Mesenchymal stem cell (in vitro differentiated cells and primary cell): Measurements from ENCODE around the gene AUP1.
"Not testable (repeated sequence)": the region's sequence is repeated elsewhere in the genome, so short reads cannot be mapped to it uniquely, and the experiment has no call there.

Experiments
- DNase-seq: peaks from one replicate; pipeline ENCODE4 v3.0.0-alpha.2; 2013
- H2AFZ ChIP-seq: one replicate; pipeline ENCODE4 v1.6.1; 2013; ENCODE audit warnings: low read depth, mild to moderate bottlenecking, control low read depth, inconsistent platforms, low read length, moderate library complexity
- H2AK5ac ChIP-seq: 2 replicates; pipeline ENCODE4 v1.6.1; 2013; ENCODE audit warnings: low read length, moderate library complexity, mild to moderate bottlenecking, inconsistent platforms; ENCODE audit not compliant: severe bottlenecking
- H2BK120ac ChIP-seq: one replicate; pipeline ENCODE4 v1.6.1; 2013; ENCODE audit warnings: low read depth, mild to moderate bottlenecking, inconsistent platforms, low read length, moderate library complexity
- H2BK12ac ChIP-seq, 2 experiments: one replicate each; pipeline ENCODE4 v1.6.1; 2013; ENCODE audit warnings: inconsistent platforms in 2 of 2, low read length in 2 of 2, mild to moderate bottlenecking in 2 of 2, moderate library complexity in 2 of 2, control low read depth in 1 of 2
- H2BK15ac ChIP-seq: one replicate; pipeline ENCODE4 v1.6.1; 2013; ENCODE audit warnings: mild to moderate bottlenecking, low read depth, inconsistent platforms; ENCODE audit not compliant: poor library complexity, severe bottlenecking
- H2BK5ac ChIP-seq: 2 replicates; pipeline ENCODE4 v1.6.1; 2013; ENCODE audit warnings: low read depth, mild to moderate bottlenecking, low read length, control low read depth, inconsistent platforms; ENCODE audit not compliant: poor library complexity, severe bottlenecking
- H3K14ac ChIP-seq, 2 experiments: one replicate each; pipeline ENCODE4 v1.6.1; 2013; ENCODE audit warnings: inconsistent platforms in 2 of 2, low read length in 2 of 2, control low read depth in 1 of 2, mild to moderate bottlenecking in 1 of 2, moderate library complexity in 1 of 2
- H3K18ac ChIP-seq, 2 experiments: one replicate each; pipeline ENCODE4 v1.6.1; 2013; ENCODE audit warnings: inconsistent platforms in 2 of 2, low read length in 2 of 2, control low read depth in 1 of 2, low read depth in 1 of 2, mild to moderate bottlenecking in 1 of 2
- H3K23ac ChIP-seq, 2 experiments: one replicate each; pipeline ENCODE4 v1.6.1; 2013; ENCODE audit warnings: inconsistent platforms in 2 of 2, low read length in 2 of 2, mild to moderate bottlenecking in 2 of 2, moderate library complexity in 2 of 2, control low read depth in 1 of 2
- H3K27ac ChIP-seq: 2 replicates; pipeline ENCODE4 v1.5.1; 2013; ENCODE audit warnings: mild to moderate bottlenecking, moderate library complexity, low read length, control low read depth, inconsistent platforms; ENCODE audit not compliant: poor library complexity, severe bottlenecking
- H3K27me3 ChIP-seq, 2 experiments: 2 replicates each; pipeline versions ENCODE4 v1.6.1 to v1.7.0; 2013; ENCODE audit warnings: low read length in 2 of 2, mild to moderate bottlenecking in 2 of 2, moderate library complexity in 2 of 2, control low read depth in 1 of 2, inconsistent platforms in 1 of 2; ENCODE audit not compliant: control insufficient read depth in 1 of 2, insufficient read depth in 1 of 2
- H3K36me3 ChIP-seq, 2 experiments: 2 replicates each; pipeline versions ENCODE4 v1.6.1 to v1.7.0; 2013; ENCODE audit warnings: low read length in 2 of 2, control low read depth in 1 of 2, inconsistent platforms in 1 of 2, low read depth in 1 of 2, mild to moderate bottlenecking in 1 of 2; ENCODE audit not compliant: insufficient read depth in 2 of 2, control insufficient read depth in 1 of 2
- H3K4ac ChIP-seq, 2 experiments: one replicate each; pipeline ENCODE4 v1.6.1; 2013; ENCODE audit warnings: inconsistent platforms in 2 of 2, low read length in 2 of 2, mild to moderate bottlenecking in 2 of 2, moderate library complexity in 2 of 2, control low read depth in 1 of 2, low read depth in 1 of 2
- H3K4me1 ChIP-seq: 2 replicates; pipeline ENCODE4 v1.6.1; 2013; ENCODE audit warnings: low read depth, low read length, control low read depth; ENCODE audit not compliant: control insufficient read depth, insufficient read depth
- H3K4me2 ChIP-seq: 2 replicates; pipeline ENCODE4 v1.6.1; 2013; ENCODE audit warnings: low read length, mild to moderate bottlenecking, inconsistent platforms; ENCODE audit not compliant: poor library complexity, severe bottlenecking
- H3K4me3 ChIP-seq, 2 experiments: 2 replicates each; pipeline versions ENCODE4 v1.5.1 to v1.7.0; 2013; ENCODE audit warnings: low read length in 2 of 2, mild to moderate bottlenecking in 2 of 2, control low read depth in 1 of 2, low read depth in 1 of 2; ENCODE audit not compliant: insufficient read depth in 1 of 2
- H3K79me1 ChIP-seq: replicated peaks from 2 replicates; pipeline ENCODE4 v1.6.1; 2013; ENCODE audit warnings: mild to moderate bottlenecking, control low read depth, low read length, inconsistent platforms; ENCODE audit not compliant: poor library complexity, severe bottlenecking
- H3K9ac ChIP-seq: 2 replicates; pipeline ENCODE4 v1.7.0; 2013; ENCODE audit warnings: mild to moderate bottlenecking, low read length, moderate library complexity
- H3K9me3 ChIP-seq: 2 replicates; pipeline ENCODE4 v1.7.0; 2013; ENCODE audit warnings: mild to moderate bottlenecking, low read length; ENCODE audit not compliant: control insufficient read depth
- H4K8ac ChIP-seq: one replicate; pipeline ENCODE4 v1.6.1; 2013; ENCODE audit warnings: inconsistent platforms, mild to moderate bottlenecking, low read length, moderate library complexity
- H4K91ac ChIP-seq: one replicate; pipeline ENCODE4 v1.6.1; 2013; ENCODE audit warnings: mild to moderate bottlenecking, low read length, inconsistent platforms
- WGBS: methylation state at CpG from one replicate; pipeline ENCODE4 v1.1.7; 2013; ENCODE audit warnings: mixed read lengths; 5-methylcytosine and 5-hydroxymethylcytosine counted together

The AUP1 gene

GRCh38 chr2:74561022-74561421, 31.5 kb upstream of the AUP1 start:
- H3K4ac ChIP-seq, result not testable (repeated sequence)

GRCh38 chr2:74560591-74560990, 31.1 kb upstream of the AUP1 start:
- H3K14ac ChIP-seq, result peak overlapping the region in 1 of 2 experiments; percentile 68
- no peaks in the 10 kb centered on the region for H3K27me3 ChIP-seq
- peaks cover 13 to 22% of the 10 kb centered on the region in 2 experiments for H3K36me3 ChIP-seq
- 72% methylated on average over 3 of the region's 6 CpGs for WGBS
- no peak overlapping the region for H2BK5ac ChIP-seq
- H4K91ac ChIP-seq, result peak overlapping the region; percentile 25
- H3K23ac ChIP-seq, result no peak overlapping the region
- H3K9ac ChIP-seq, result no peak overlapping the region
- no peak overlapping the region for H3K27ac ChIP-seq
- DNase-seq, result no peak
- no peak overlapping the region for H3K4me3 ChIP-seq
- no peak overlapping the region for H4K8ac ChIP-seq
- no peak overlapping the region for H3K4ac ChIP-seq
- peak overlapping the region in 1 of 2 experiments; percentile 32 for H2BK12ac ChIP-seq
- H3K9me3 ChIP-seq, result no peaks in the 10 kb centered on the region
- H3K18ac ChIP-seq, result peak overlapping the region in 1 of 2 experiments; percentile 42
- no peak overlapping the region for H2AFZ ChIP-seq
- peaks cover 19% of the 10 kb centered on the region for H3K79me1 ChIP-seq
- H2BK120ac ChIP-seq, result no peak overlapping the region
- H2AK5ac ChIP-seq, result no peak overlapping the region
- H3K4me1 ChIP-seq, result peaks cover 12% of the 10 kb centered on the region
- H3K4me2 ChIP-seq, result no peak overlapping the region
- H2BK15ac ChIP-seq, result no peak overlapping the region

More at GRCh38 chr2:74561022-74561421, 31.5 kb upstream of the AUP1 start:
- peaks cover 15% of the 10 kb centered on the region for H3K79me1 ChIP-seq
- H2AK5ac ChIP-seq, H3K23ac ChIP-seq, H3K4me2 ChIP-seq, H3K9me3 ChIP-seq, H4K91ac ChIP-seq, H3K27ac ChIP-seq, H2BK120ac ChIP-seq, H2BK5ac ChIP-seq, H3K18ac ChIP-seq, H4K8ac ChIP-seq, H3K4me3 ChIP-seq, H2BK12ac ChIP-seq, H3K14ac ChIP-seq, H3K27me3 ChIP-seq, DNase-seq, H2BK15ac ChIP-seq, H2AFZ ChIP-seq, H3K4me1 ChIP-seq, H3K9ac ChIP-seq: not testable (repeated sequence)
- WGBS, result 98% methylated on average over 1 of the region's 1 CpG
- H3K36me3 ChIP-seq, result peaks cover 12 to 20% of the 10 kb centered on the region in 2 experiments

- Histone ChIP-seq H2BK15ac (no peak overlapping the region), H3K9ac (no peak overlapping the region), H2BK5ac (no peak overlapping the region), H3K23ac (no peak overlapping the region), H2BK12ac (no peak overlapping the region), H3K4ac (no peak overlapping the region), H3K4me3 (no peak overlapping the region), H3K27me3 (no peaks in the 10 kb centered on the region), H3K4me1 (peaks cover 16% of the 10 kb centered on the region), H4K8ac (no peak overlapping the region), H3K9me3 (no peaks in the 10 kb centered on the region), H3K79me1 (peaks cover 19% of the 10 kb centered on the region), H3K36me3 (peaks cover 13 to 22% of the 10 kb centered on the region in 2 experiments), H3K14ac (no peak overlapping the region), H3K27ac (no peak overlapping the region), H2BK120ac (no peak overlapping the region), H3K4me2 (no peak overlapping the region), H2AK5ac (no peak overlapping the region), H3K18ac (no peak overlapping the region), H2AFZ (no peak overlapping the region), H4K91ac (no peak overlapping the region)
- WGBS, result 50% methylated on average over 5 of the region's 5 CpGs
- DNase-seq, result no peak
Observed at GRCh38 chr2:74559912-74560311, 30.4 kb upstream of the AUP1 start.

- peaks cover 17% of the 10 kb centered on the region for H3K4me1 ChIP-seq
- H3K4me2 ChIP-seq, result no peak overlapping the region
- H3K4me3 ChIP-seq, result no peak overlapping the region
- H3K9ac ChIP-seq, result no peak overlapping the region
- no peak overlapping the region for H2AFZ ChIP-seq
- H3K14ac ChIP-seq, result no peak overlapping the region
- no peaks in the 10 kb centered on the region for H3K9me3 ChIP-seq
- H3K4ac ChIP-seq, result no peak overlapping the region
- H3K79me1 ChIP-seq, result peaks cover 19% of the 10 kb centered on the region
- WGBS, result 92% methylated on average over 7 of the region's 7 CpGs
- H4K8ac ChIP-seq, result no peak overlapping the region
- H3K36me3 ChIP-seq, result peaks cover 13 to 22% of the 10 kb centered on the region in 2 experiments
- H2BK5ac ChIP-seq, result no peak overlapping the region
- no peak overlapping the region for H4K91ac ChIP-seq
- no peak overlapping the region for H3K23ac ChIP-seq
- DNase-seq, result no peak
- no peak overlapping the region for H3K27ac ChIP-seq
- no peak overlapping the region for H2BK12ac ChIP-seq
- no peak overlapping the region for H2AK5ac ChIP-seq
- H2BK15ac ChIP-seq, result no peak overlapping the region
- H2BK120ac ChIP-seq, result no peak overlapping the region
- H3K27me3 ChIP-seq, result no peaks in the 10 kb centered on the region
- no peak overlapping the region for H3K18ac ChIP-seq
Observed at GRCh38 chr2:74558284-74559230, 29.1 kb upstream of the AUP1 start.
